Osteocyte (in vitro differentiated cells): ENCODE data around the gene USP4. TPM values are rescaled to one million over a fixed set of nuclear protein-coding genes. Genes with fewer than 3 reads are reported as not detected.
A peak's percentile ranks its signal among the peaks of the same experiment; 100 is the strongest.

Experiments
- DNase-seq: peaks from one replicate; pipeline ENCODE4 v3.0.0; 2021; ENCODE audit warnings: mixed read lengths; ENCODE audit not compliant: unreplicated experiment; ENCODE audit errors: extremely low spot score
- H3K27ac Mint-ChIP-seq: one replicate; pipeline ENCODE4 v1.8.0; 2021; ENCODE audit warnings: mild to moderate bottlenecking, mixed read lengths; ENCODE audit not compliant: unreplicated experiment
- H3K27me3 Mint-ChIP-seq: one replicate; pipeline ENCODE4 v1.8.0; 2021; ENCODE audit warnings: mixed read lengths; ENCODE audit not compliant: unreplicated experiment
- H3K36me3 Mint-ChIP-seq: one replicate; pipeline ENCODE4 v1.8.0; 2021; ENCODE audit warnings: mixed read lengths; ENCODE audit not compliant: unreplicated experiment
- H3K4me1 Mint-ChIP-seq: one replicate; pipeline ENCODE4 v1.8.0; 2021; ENCODE audit warnings: mixed read lengths; ENCODE audit not compliant: unreplicated experiment
- H3K4me3 Mint-ChIP-seq: one replicate; pipeline ENCODE4 v1.8.0; 2021; ENCODE audit warnings: mild to moderate bottlenecking, moderate library complexity, mixed read lengths; ENCODE audit not compliant: unreplicated experiment
- H3K9me3 Mint-ChIP-seq: one replicate; pipeline ENCODE4 v1.8.0; 2021; ENCODE audit warnings: mixed read lengths; ENCODE audit not compliant: unreplicated experiment
- CTCF ChIP-seq: fragments of 200-600 bp; sonication (generic); IDR thresholded peaks from 2 replicates; pipeline ENCODE4 v1.5.0; 2021; ENCODE audit warnings: antibody characterized with exemption, mild to moderate bottlenecking, moderate library complexity
- total RNA-seq: library from RNA; stranded (reverse); gene quantifications from 2 replicates; pipeline ENCODE4 v1.2.1, GENCODE V29; 2021

The USP4 gene
- total RNA-seq, 1 donor from 2014 or later = 44.3 TPM

- H3K27ac Mint-ChIP-seq = no peak overlapping the region
- no peak overlapping the region for H3K4me3 Mint-ChIP-seq
- H3K9me3 Mint-ChIP-seq = no peaks in the 10 kb centered on the region
- H3K36me3 Mint-ChIP-seq = peaks cover 39% of the 10 kb centered on the region
- TF ChIP-seq CTCF = no peak
- no peak for DNase-seq
- no peaks in the 10 kb centered on the region for H3K27me3 Mint-ChIP-seq
- H3K4me1 Mint-ChIP-seq = no peaks in the 10 kb centered on the region
Measured at GRCh38 chr3:49278548-49278947, 61.3 kb downstream of the USP4 start.

- H3K4me3 Mint-ChIP-seq = peak overlapping the region; percentile 32
- DNase-seq = no peak
- H3K4me1 Mint-ChIP-seq = no peaks in the 10 kb centered on the region
Measured at GRCh38 chr3:49277383-49277775, 62.5 kb downstream of the USP4 start.

GRCh38 chr3:49276475-49277382 lies 63.1 kb downstream of the USP4 start, which contains the start of gene C3orf62:
Gene C3orf62 (minus strand): TSS chr3:49277232. CDS start chr3:49276872, 360 bp downstream.
- Mint-ChIP-seq H3K36me3 (peaks cover 36% of the 10 kb centered on the region), H3K4me3 (peak within 1 kb of the TSS; percentile 32), H3K27me3 (no peaks in the 10 kb centered on the region), H3K4me1 (no peaks in the 10 kb centered on the region), H3K9me3 (no peaks in the 10 kb centered on the region), H3K27ac (peak within 1 kb of the TSS; percentile 54)
- no peak for TF ChIP-seq CTCF
- peak; percentile 85 for DNase-seq

More at GRCh38 chr3:49277383-49277775, 62.5 kb downstream of the USP4 start:
- Mint-ChIP-seq H3K27me3 (no peaks in the 10 kb centered on the region), H3K9me3 (no peaks in the 10 kb centered on the region), H3K27ac (peak overlapping the region; percentile 54), H3K36me3 (peaks cover 36% of the 10 kb centered on the region)
- no peak for TF ChIP-seq CTCF

GRCh38 chr3:49273825-49274532 lies 65.9 kb downstream of the USP4 start:
- Mint-ChIP-seq H3K27me3 (no peaks in the 10 kb centered on the region), H3K36me3 (peaks cover 43% of the 10 kb centered on the region), H3K4me1 (no peaks in the 10 kb centered on the region), H3K4me3 (no peak overlapping the region), H3K27ac (no peak overlapping the region), H3K9me3 (no peaks in the 10 kb centered on the region)
- no peak for TF ChIP-seq CTCF
- DNase-seq = no peak

- no peaks in the 10 kb centered on the region for H3K27me3 Mint-ChIP-seq
- no peak for TF ChIP-seq CTCF
- DNase-seq = no peak
Measured at GRCh38 chr3:49271047-49271446, 68.8 kb downstream of the USP4 start.

More at GRCh38 chr3:49271047-49271446, 68.8 kb downstream of the USP4 start:
- no peak overlapping the region for H3K4me3 Mint-ChIP-seq
- H3K36me3 Mint-ChIP-seq = peaks cover 21% of the 10 kb centered on the region
- H3K9me3 Mint-ChIP-seq = no peaks in the 10 kb centered on the region
- no peak overlapping the region for H3K27ac Mint-ChIP-seq
- no peaks in the 10 kb centered on the region for H3K4me1 Mint-ChIP-seq
